HEK293 (cell line): Measurements from ENCODE around the gene ROR2.

Experiments used
- CTCF ChIA-PET: fragments of 350-600 bp; formaldehyde crosslinking; extraction: SDS; loops from one replicate; lab custom pipeline; 2021; ENCODE audit warnings: antibody characterized with exemption; lab: Yijun Ruan, JAX
- POLR2A ChIA-PET: fragments of 300-600 bp; formaldehyde crosslinking; extraction: SDS; loops from one replicate; lab custom pipeline; 2020; ENCODE audit warnings: antibody characterized with exemption, inconsistent platforms; lab: Yijun Ruan, JAX
- H3K27ac ChIP-seq: fragments of 200-500 bp; sonication (Bioruptor generic); 2 replicates; pipeline ENCODE4 v1.5.1; 2014; ENCODE audit warnings: low read depth, low read length, control low read depth, inconsistent platforms; ENCODE audit errors: extremely low read depth
- H3K36me3 ChIP-seq, 2 experiments: fragments of 200-500 bp in 1 of 2; sonication (Bioruptor generic) in 1 of 2; 1 replicate in 1 of 2; 2 replicates in 1 of 2; pipeline ENCODE4 v1.5.1; 2014 to 2017; ENCODE audit warnings: inconsistent platforms in 2 of 2, low read length in 2 of 2; ENCODE audit not compliant: control insufficient read depth in 2 of 2, insufficient read depth in 1 of 2
- H3K4me1 ChIP-seq: fragments of 200-500 bp; sonication (Bioruptor generic); 2 replicates; pipeline ENCODE4 v1.5.1; 2014; ENCODE audit warnings: mild to moderate bottlenecking, low read length, inconsistent platforms; ENCODE audit not compliant: control insufficient read depth, insufficient read depth
- H3K4me3 ChIP-seq: 2 replicates; pipeline ENCODE4 v1.5.1; 2011; ENCODE audit warnings: low read depth, mild to moderate bottlenecking, control low read depth, low read length, moderate library complexity
- H3K9me3 ChIP-seq: fragments of 200-500 bp; sonication (Bioruptor generic); 2 replicates; pipeline ENCODE4 v1.5.1; 2014; ENCODE audit warnings: low read depth, low read length, inconsistent platforms; ENCODE audit not compliant: control insufficient read depth, insufficient read depth
- CTCF ChIP-seq: fragments of 450-650 bp; formaldehyde crosslinking; IDR thresholded peaks from 2 replicates; pipeline ENCODE4 v1.5.1; 2016; ENCODE audit warnings: missing biosample characterization, missing genetic modification characterization
- EGR2 ChIP-seq: fragments of 450-650 bp; formaldehyde crosslinking; IDR thresholded peaks from 2 replicates; pipeline ENCODE4 v1.5.1; 2016; ENCODE audit warnings: low read depth, missing biosample characterization, missing genetic modification characterization
- HOXD13 ChIP-seq: sonication (generic); formaldehyde crosslinking; IDR thresholded peaks from 2 replicates; pipeline ENCODE4 v1.8.0; 2022; ENCODE audit warnings: missing genetic modification reagents, borderline replicate concordance
- KLF9 ChIP-seq: fragments of 450-650 bp; formaldehyde crosslinking; IDR thresholded peaks from 2 replicates; pipeline ENCODE4 v1.5.1; 2016; ENCODE audit warnings: missing biosample characterization, missing genetic modification characterization, low read depth
- PRDM1 ChIP-seq: fragments of 450-650 bp; formaldehyde crosslinking; IDR thresholded peaks from 2 replicates; pipeline ENCODE4; 2016; ENCODE audit warnings: missing biosample characterization, missing genetic modification characterization
- SP3 ChIP-seq: fragments of 450-650 bp; formaldehyde crosslinking; IDR thresholded peaks from 2 replicates; pipeline ENCODE4 v1.5.1; 2016; ENCODE audit warnings: missing biosample characterization, missing genetic modification characterization
- ZBTB7A ChIP-seq: fragments of 450-650 bp; formaldehyde crosslinking; IDR thresholded peaks from 2 replicates; pipeline ENCODE4 v1.5.1; 2016; ENCODE audit warnings: low read depth, missing biosample characterization, missing genetic modification characterization
- ZEB2 ChIP-seq: fragments of 450-650 bp; formaldehyde crosslinking; IDR thresholded peaks from 2 replicates; pipeline ENCODE4 v1.5.1; 2016; ENCODE audit warnings: missing biosample characterization, missing genetic modification characterization
- ZFHX2 ChIP-seq: fragments of 450-650 bp; formaldehyde crosslinking; conservative IDR thresholded peaks from 2 replicates; pipeline ENCODE4 v1.5.1; 2016; ENCODE audit warnings: missing biosample characterization, missing genetic modification characterization
- ZNF140 ChIP-seq: fragments of 450-650 bp; formaldehyde crosslinking; IDR thresholded peaks from 2 replicates; pipeline ENCODE4 v1.5.1; 2016; ENCODE audit warnings: missing biosample characterization, missing genetic modification characterization
- ZNF157 ChIP-seq: fragments of 450-650 bp; formaldehyde crosslinking; IDR thresholded peaks from 2 replicates; pipeline ENCODE4 v1.5.1; 2016; ENCODE audit warnings: missing biosample characterization, missing genetic modification characterization
- ZNF23 ChIP-seq: fragments of 450-650 bp; formaldehyde crosslinking; IDR thresholded peaks from 2 replicates; pipeline ENCODE4 v1.5.1; 2016; ENCODE audit warnings: missing biosample characterization, missing genetic modification characterization, borderline replicate concordance
- ZNF26 ChIP-seq: fragments of 450-650 bp; formaldehyde crosslinking; IDR thresholded peaks from 2 replicates; pipeline ENCODE4 v1.5.1; 2016; ENCODE audit warnings: missing biosample characterization, missing genetic modification characterization
- ZNF302 ChIP-seq: fragments of 450-650 bp; formaldehyde crosslinking; IDR thresholded peaks from 2 replicates; pipeline ENCODE4 v1.5.1; 2016; ENCODE audit warnings: missing biosample characterization, missing genetic modification characterization, low read depth
- ZNF394 ChIP-seq: fragments of 450-650 bp; formaldehyde crosslinking; IDR thresholded peaks from 2 replicates; pipeline ENCODE4 v1.5.1; 2016; ENCODE audit warnings: missing biosample characterization, missing genetic modification characterization, mild to moderate bottlenecking, moderate library complexity, borderline replicate concordance
- ZNF416 ChIP-seq: fragments of 450-650 bp; formaldehyde crosslinking; IDR thresholded peaks from 2 replicates; pipeline ENCODE4 v1.5.1; 2016; ENCODE audit warnings: missing biosample characterization, missing genetic modification characterization
- ZNF501 ChIP-seq: fragments of 450-650 bp; formaldehyde crosslinking; IDR thresholded peaks from 2 replicates; pipeline ENCODE4 v1.5.1; 2016; ENCODE audit warnings: missing biosample characterization, missing genetic modification characterization
- ZNF548 ChIP-seq: fragments of 450-650 bp; formaldehyde crosslinking; IDR thresholded peaks from 2 replicates; pipeline ENCODE4 v1.5.1; 2016; ENCODE audit warnings: missing biosample characterization, missing genetic modification characterization
- ZNF555 ChIP-seq: fragments of 450-650 bp; formaldehyde crosslinking; conservative IDR thresholded peaks from 2 replicates; pipeline ENCODE4 v1.5.1; 2017; ENCODE audit warnings: missing biosample characterization, mild to moderate bottlenecking, missing genetic modification characterization, inconsistent platforms
- ZNF561 ChIP-seq: fragments of 450-650 bp; IDR thresholded peaks from 2 replicates; pipeline ENCODE4 v1.5.1; 2018; ENCODE audit warnings: missing biosample characterization, missing genetic modification characterization, borderline replicate concordance
- ZNF624 ChIP-seq: fragments of 450-650 bp; formaldehyde crosslinking; IDR thresholded peaks from 2 replicates; pipeline ENCODE4 v1.5.1; 2017; ENCODE audit warnings: missing biosample characterization, missing genetic modification characterization
- ZNF658 ChIP-seq: fragments of 450-650 bp; formaldehyde crosslinking; IDR thresholded peaks from 2 replicates; pipeline ENCODE4; 2016; ENCODE audit warnings: missing biosample characterization, missing genetic modification characterization
- ZNF670 ChIP-seq: fragments of 450-650 bp; formaldehyde crosslinking; IDR thresholded peaks from 2 replicates; pipeline ENCODE4 v1.5.1; 2016; ENCODE audit warnings: missing biosample characterization, missing genetic modification characterization, low read depth
- ZNF701 ChIP-seq: fragments of 450-650 bp; formaldehyde crosslinking; IDR thresholded peaks from 2 replicates; pipeline ENCODE4 v1.5.1; 2016; ENCODE audit warnings: missing biosample characterization, missing genetic modification characterization
- ZNF785 ChIP-seq: fragments of 450-650 bp; formaldehyde crosslinking; IDR thresholded peaks from 2 replicates; pipeline ENCODE4 v1.5.1; 2016; ENCODE audit warnings: missing biosample characterization, missing genetic modification characterization
- TF ChIP-seq, protein P1 (sequence below): IDR thresholded peaks from 2 replicates; pipeline ENCODE4 v1.6.1; 2011; ENCODE audit warnings: mild to moderate bottlenecking, low read depth, low read length, borderline replicate concordance
- TF ChIP-seq, protein P2 (sequence below): sonication (generic); formaldehyde crosslinking; IDR thresholded peaks from 2 replicates; pipeline ENCODE4 v1.8.1; 2022; ENCODE audit warnings: mild to moderate bottlenecking, moderate library complexity, missing genetic modification reagents
- TF ChIP-seq, protein P3 (sequence below): fragments of 450-650 bp; formaldehyde crosslinking; IDR thresholded peaks from 2 replicates; pipeline ENCODE4 v1.5.1; 2016; ENCODE audit warnings: missing biosample characterization, missing genetic modification characterization, low read depth

The ROR2 gene

DNA sequence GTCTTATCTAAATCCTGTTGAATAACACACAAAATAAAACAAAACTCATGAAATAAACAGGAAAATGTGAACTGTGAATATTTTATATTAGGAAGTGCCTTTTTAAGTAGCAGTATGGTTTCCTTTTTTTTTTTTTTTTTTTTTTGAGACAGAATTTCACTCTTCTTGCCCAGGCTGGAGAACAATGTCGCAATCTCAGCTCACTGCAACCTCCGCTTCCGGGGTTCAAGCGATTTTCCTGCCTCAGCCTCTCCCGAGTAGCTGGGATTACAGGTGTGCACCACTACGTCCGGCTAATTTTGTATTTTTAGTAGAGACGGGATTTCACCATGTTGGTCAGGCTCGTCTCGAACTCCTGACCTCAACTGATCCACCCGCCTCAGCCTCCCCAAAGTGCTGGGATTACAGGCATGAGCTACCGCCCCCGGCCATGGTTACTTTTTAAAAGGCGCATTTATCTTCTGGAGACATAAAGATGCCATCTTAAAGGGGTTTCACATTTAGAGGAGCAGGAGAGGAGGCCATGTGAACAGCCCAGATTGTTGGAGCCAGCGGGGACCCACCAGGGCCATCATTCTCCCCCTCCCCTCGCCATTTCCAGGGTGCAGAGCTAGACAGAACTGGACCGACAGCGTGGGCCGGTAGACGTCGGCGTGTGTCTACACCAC is 64.1 kb downstream of the ROR2 start:
- no peaks in the 10 kb centered on the region for H3K9me3 ChIP-seq
- CTCF ChIA-PET = interaction anchor here (0.6 kb wide), 1 partner anchor 40 kb away, joined by 4 read pairs; no protein-coding TSS in a partner anchor
- H3K4me3 ChIP-seq = no peak overlapping the region
- POLR2A ChIA-PET = interaction anchor here (0.7 kb wide), 1 partner anchor 48 kb away, joined by 8 read pairs; no protein-coding TSS in a partner anchor
- no peaks in the 10 kb centered on the region for H3K36me3 ChIP-seq
- H3K27ac ChIP-seq = no peak overlapping the region
- no peaks in the 10 kb centered on the region for H3K4me1 ChIP-seq
- TF ChIP-seq ZNF302 (tag by site-specific recombination) (no peak), ZNF624 (no peak), KLF9 (no peak), ZNF23 (tag by site-specific recombination) (no peak), ZNF658 (tag by site-specific recombination) (no peak), ZNF416 (tag by site-specific recombination) (no peak), ZNF501 (tag by site-specific recombination) (no peak), ZNF670 (no peak), ZNF701 (tag by site-specific recombination) (no peak), ZBTB7A (tag by site-specific recombination) (no peak), EGR2 (no peak), ZNF561 (tag by site-specific recombination) (no peak)

DNA sequence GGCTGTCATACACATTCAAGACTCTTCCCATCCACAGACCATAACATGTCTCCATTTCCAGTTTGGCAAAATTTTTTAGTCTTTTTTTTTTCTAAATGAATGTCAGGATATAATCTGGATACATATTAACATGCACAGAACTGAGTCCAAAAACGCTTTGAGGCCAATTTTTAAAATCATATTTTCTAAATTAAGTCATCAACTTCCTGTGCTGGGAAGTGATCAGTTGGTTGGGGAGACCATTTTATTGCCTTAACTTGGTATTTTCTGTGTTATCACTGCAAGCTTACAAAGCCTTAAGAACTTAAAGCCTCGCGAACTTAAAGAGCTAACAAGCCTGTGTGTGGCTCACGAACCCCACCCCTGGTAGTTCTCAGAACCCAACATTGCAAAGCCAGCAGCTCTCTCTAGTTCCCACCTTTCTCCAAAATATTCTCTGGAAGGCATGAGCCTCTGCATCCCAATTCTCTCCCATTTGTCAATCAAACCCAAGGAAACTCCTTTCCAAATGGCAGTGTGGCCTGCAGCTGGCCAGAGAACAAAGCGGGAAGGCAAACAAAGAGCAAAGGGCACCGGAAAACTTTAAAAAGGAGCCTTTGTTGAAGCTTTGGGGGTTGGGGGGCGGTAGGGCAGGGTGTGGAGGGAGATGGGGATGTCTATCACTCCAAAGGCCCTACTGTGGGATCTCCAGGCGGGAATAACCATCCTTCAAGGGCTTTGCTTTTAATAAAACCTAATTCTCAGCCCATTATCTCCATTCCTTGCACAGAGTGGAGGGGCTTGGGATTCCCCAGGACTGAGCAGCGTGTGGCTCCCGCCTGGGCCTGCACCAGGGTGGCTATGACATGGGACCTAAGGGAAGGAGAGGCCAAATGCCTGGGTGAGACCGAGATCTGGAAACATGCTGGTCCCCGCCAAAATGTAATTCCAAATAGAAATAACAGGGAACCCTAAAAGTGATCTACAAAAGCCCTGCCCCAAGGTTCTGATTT is 65.0 kb downstream of the ROR2 start:
- H3K4me3 ChIP-seq = no peak overlapping the region
- ChIA-PET POLR2A (no interaction called here), CTCF (interaction anchor here (0.6 kb wide), 1 partner anchor 90 kb away, joined by 3 read pairs; no protein-coding TSS in a partner anchor)
- H3K27ac ChIP-seq = no peak overlapping the region
- no peaks in the 10 kb centered on the region for H3K36me3 ChIP-seq
- H3K9me3 ChIP-seq = no peaks in the 10 kb centered on the region
- H3K4me1 ChIP-seq = no peaks in the 10 kb centered on the region
- TF ChIP-seq, protein P1, sequence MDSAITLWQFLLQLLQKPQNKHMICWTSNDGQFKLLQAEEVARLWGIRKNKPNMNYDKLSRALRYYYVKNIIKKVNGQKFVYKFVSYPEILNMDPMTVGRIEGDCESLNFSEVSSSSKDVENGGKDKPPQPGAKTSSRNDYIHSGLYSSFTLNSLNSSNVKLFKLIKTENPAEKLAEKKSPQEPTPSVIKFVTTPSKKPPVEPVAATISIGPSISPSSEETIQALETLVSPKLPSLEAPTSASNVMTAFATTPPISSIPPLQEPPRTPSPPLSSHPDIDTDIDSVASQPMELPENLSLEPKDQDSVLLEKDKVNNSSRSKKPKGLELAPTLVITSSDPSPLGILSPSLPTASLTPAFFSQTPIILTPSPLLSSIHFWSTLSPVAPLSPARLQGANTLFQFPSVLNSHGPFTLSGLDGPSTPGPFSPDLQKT = no peak
- TF ChIP-seq ZNF394 = no peak
- no peak for TF ChIP-seq ZNF140 (tag by site-specific recombination)
- no peak for TF ChIP-seq SP3
- TF ChIP-seq, protein P2, sequence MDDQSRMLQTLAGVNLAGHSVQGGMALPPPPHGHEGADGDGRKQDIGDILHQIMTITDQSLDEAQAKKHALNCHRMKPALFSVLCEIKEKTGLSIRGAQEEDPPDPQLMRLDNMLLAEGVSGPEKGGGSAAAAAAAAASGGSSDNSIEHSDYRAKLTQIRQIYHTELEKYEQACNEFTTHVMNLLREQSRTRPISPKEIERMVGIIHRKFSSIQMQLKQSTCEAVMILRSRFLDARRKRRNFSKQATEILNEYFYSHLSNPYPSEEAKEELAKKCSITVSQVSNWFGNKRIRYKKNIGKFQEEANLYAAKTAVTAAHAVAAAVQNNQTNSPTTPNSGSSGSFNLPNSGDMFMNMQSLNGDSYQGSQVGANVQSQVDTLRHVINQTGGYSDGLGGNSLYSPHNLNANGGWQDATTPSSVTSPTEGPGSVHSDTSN (CRISPR knock-in tag) = no peak
- TF ChIP-seq, protein P3, sequence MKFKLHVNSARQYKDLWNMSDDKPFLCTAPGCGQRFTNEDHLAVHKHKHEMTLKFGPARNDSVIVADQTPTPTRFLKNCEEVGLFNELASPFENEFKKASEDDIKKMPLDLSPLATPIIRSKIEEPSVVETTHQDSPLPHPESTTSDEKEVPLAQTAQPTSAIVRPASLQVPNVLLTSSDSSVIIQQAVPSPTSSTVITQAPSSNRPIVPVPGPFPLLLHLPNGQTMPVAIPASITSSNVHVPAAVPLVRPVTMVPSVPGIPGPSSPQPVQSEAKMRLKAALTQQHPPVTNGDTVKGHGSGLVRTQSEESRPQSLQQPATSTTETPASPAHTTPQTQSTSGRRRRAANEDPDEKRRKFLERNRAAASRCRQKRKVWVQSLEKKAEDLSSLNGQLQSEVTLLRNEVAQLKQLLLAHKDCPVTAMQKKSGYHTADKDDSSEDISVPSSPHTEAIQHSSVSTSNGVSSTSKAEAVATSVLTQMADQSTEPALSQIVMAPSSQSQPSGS (tag by site-specific recombination) = no peak
- no peak for TF ChIP-seq ZEB2 (tag by site-specific recombination)
- no peak for TF ChIP-seq ZNF785 (tag by site-specific recombination)
- no peak for TF ChIP-seq HOXD13
- no peak for TF ChIP-seq ZNF26
- TF ChIP-seq ZNF157 (tag by site-specific recombination) = no peak
- TF ChIP-seq PRDM1 (tag by site-specific recombination) = no peak
- no peak for TF ChIP-seq CTCF (tag by site-specific recombination)
- no peak for TF ChIP-seq ZFHX2 (tag by site-specific recombination)
- TF ChIP-seq ZNF548 (tag by site-specific recombination) = no peak
- no peak for TF ChIP-seq ZNF555 (tag by site-specific recombination)
